Endothelial cell of hepatic sinusoid (primary cell): ENCODE measurements around the gene RABGAP1L.
"Not testable (repeated sequence)": the region's sequence is repeated elsewhere in the genome, so short reads cannot be mapped to it uniquely, and the experiment has no call there.

Experiments used
- in situ Hi-C: cut with HindIII; loops from 2 replicates; pipeline ENCODE4 v1.10.0; 2017; ENCODE audit warnings: low sequenced_read_pairs

RABGAP1L gene

GRCh38 chr1:175043824-175044223 lies 884.5 kb downstream of the RABGAP1L start:
- in situ Hi-C loops: no loop called here

GRCh38 chr1:175044591-175044990 lies 885.3 kb downstream of the RABGAP1L start:
- in situ Hi-C loops: not testable (repeated sequence)
